G401 (cell line): Measurements from ENCODE around the gene PRTFDC1. TPM values are rescaled to one million over a fixed set of nuclear protein-coding genes. Genes with fewer than 3 reads are reported as not detected.
"Not testable (repeated sequence)": the region's sequence is repeated elsewhere in the genome, so short reads cannot be mapped to it uniquely, and the experiment has no call there.

Experiments
- DNase-seq: peaks from one replicate; pipeline ENCODE4 v3.0.0-alpha.2; 2015; ENCODE audit warnings: low spot score
- in situ Hi-C: cut with HindIII; loops from 2 replicates; pipeline ENCODE4 v1.10.0; 2016; ENCODE audit warnings: low sequenced_read_pairs, mixed read lengths
- total RNA-seq: library from RNA; depleted of rRNA; stranded (reverse); fragments of >200 nt; shearing (Covaris generic); gene quantifications from 2 replicates; pipeline ENCODE4 v1.2.3, GENCODE V29; 2014

PRTFDC1 gene
- total RNA-seq, 1 experiment from 2014 or later, result 46.6 TPM

GRCh38 chr10:24968951-24969350, 16.5 kb upstream of the PRTFDC1 start:
- in situ Hi-C loops, result not testable (repeated sequence)

GRCh38 chr10:24968349-24968748, 15.9 kb upstream of the PRTFDC1 start:
- in situ Hi-C loops, result no loop called here

More at GRCh38 chr10:24968951-24969350, 16.5 kb upstream of the PRTFDC1 start:
- not testable (repeated sequence) for DNase-seq

GRCh38 chr10:24966962-24967481, 14.6 kb upstream of the PRTFDC1 start:
- in situ Hi-C loops, result no loop called here
- DNase-seq, result no peak

More at GRCh38 chr10:24968349-24968748, 15.9 kb upstream of the PRTFDC1 start:
- no peak for DNase-seq

- no peak for DNase-seq
- in situ Hi-C loops, result no loop called here
Measured at GRCh38 chr10:24965051-24965450, 12.6 kb upstream of the PRTFDC1 start.

GRCh38 chr10:24963521-24964041, 11.2 kb upstream of the PRTFDC1 start:
- in situ Hi-C loops, result no loop called here
- DNase-seq, result no peak

- DNase-seq, result no peak
- in situ Hi-C loops, result no loop called here
Measured at GRCh38 chr10:24962995-24963394, 10.6 kb upstream of the PRTFDC1 start.

- in situ Hi-C loops, result no loop called here
- DNase-seq, result no peak
Measured at GRCh38 chr10:24961582-24961981, 9.2 kb upstream of the PRTFDC1 start.

GRCh38 chr10:24959382-24959730, 7.0 kb upstream of the PRTFDC1 start:
- in situ Hi-C loops, result no loop called here

GRCh38 chr10:24958721-24959381, 6.4 kb upstream of the PRTFDC1 start:
- no peak for DNase-seq
- in situ Hi-C loops, result no loop called here

More at GRCh38 chr10:24959382-24959730, 7.0 kb upstream of the PRTFDC1 start:
- no peak for DNase-seq

GRCh38 chr10:24958091-24958720, 5.8 kb upstream of the PRTFDC1 start:
- DNase-seq, result no peak
- in situ Hi-C loops, result no loop called here

- in situ Hi-C loops, DNase-seq: not testable (repeated sequence)
Measured at GRCh38 chr10:24957624-24958051, 5.2 kb upstream of the PRTFDC1 start.

GRCh38 chr10:24953675-24954074, 1.3 kb upstream of the PRTFDC1 start:
- in situ Hi-C loops, result no loop called here
- DNase-seq, result no peak

GRCh38 chr10:24952707-24953645, 570 bp upstream of the PRTFDC1 start:
- in situ Hi-C loops, result no loop called here
- peak; percentile 68 for DNase-seq

GRCh38 chr10:24951201-24952142, 934 bp downstream of the PRTFDC1 start:
- in situ Hi-C loops, result no loop called here
- peak; percentile 60 for DNase-seq

- no peak for DNase-seq
- in situ Hi-C loops, result no loop called here
Measured at GRCh38 chr10:24950439-24950838, 2.0 kb downstream of the PRTFDC1 start.

- DNase-seq, result no peak
- in situ Hi-C loops, result no loop called here
Measured at GRCh38 chr10:24949616-24950015, 2.8 kb downstream of the PRTFDC1 start.

GRCh38 chr10:24947304-24948097, 4.9 kb downstream of the PRTFDC1 start:
- in situ Hi-C loops, result no loop called here
- no peak for DNase-seq
